Thyroid gland (tissue), 4 donors: ENCODE measurements around the gene PPP2R5D.

Experiments used
- CTCF ChIP-seq, 6 experiments: fragments of 200-600 bp in 3 of 6; fragments of 450-650 bp in 3 of 6; sonication (generic) in 3 of 6; IDR thresholded peaks; one replicate each; pipeline ENCODE4 v1.5.1; 2016 to 2019; ENCODE audit warnings: antibody characterized with exemption in 6 of 6, mild to moderate bottlenecking in 2 of 6, inconsistent platforms in 1 of 6, moderate library complexity in 1 of 6
- POLR2A ChIP-seq, 2 donors: fragments of 450-650 bp; IDR thresholded peaks; one replicate each; pipeline ENCODE4 v1.6.1; 2017; ENCODE audit warnings: antibody characterized with exemption in 2 of 2, mild to moderate bottlenecking in 2 of 2, moderate library complexity in 1 of 2

GRCh38 chr6:42981836-42982235 is 2.5 kb upstream of the PPP2R5D start:
- TF ChIP-seq CTCF (IDR thresholded peaks at IDR 0.05) (no peak), POLR2A (IDR thresholded peaks at IDR 0.05) (no peak)
